ENCODE data around the gene IQCE.

DNA sequence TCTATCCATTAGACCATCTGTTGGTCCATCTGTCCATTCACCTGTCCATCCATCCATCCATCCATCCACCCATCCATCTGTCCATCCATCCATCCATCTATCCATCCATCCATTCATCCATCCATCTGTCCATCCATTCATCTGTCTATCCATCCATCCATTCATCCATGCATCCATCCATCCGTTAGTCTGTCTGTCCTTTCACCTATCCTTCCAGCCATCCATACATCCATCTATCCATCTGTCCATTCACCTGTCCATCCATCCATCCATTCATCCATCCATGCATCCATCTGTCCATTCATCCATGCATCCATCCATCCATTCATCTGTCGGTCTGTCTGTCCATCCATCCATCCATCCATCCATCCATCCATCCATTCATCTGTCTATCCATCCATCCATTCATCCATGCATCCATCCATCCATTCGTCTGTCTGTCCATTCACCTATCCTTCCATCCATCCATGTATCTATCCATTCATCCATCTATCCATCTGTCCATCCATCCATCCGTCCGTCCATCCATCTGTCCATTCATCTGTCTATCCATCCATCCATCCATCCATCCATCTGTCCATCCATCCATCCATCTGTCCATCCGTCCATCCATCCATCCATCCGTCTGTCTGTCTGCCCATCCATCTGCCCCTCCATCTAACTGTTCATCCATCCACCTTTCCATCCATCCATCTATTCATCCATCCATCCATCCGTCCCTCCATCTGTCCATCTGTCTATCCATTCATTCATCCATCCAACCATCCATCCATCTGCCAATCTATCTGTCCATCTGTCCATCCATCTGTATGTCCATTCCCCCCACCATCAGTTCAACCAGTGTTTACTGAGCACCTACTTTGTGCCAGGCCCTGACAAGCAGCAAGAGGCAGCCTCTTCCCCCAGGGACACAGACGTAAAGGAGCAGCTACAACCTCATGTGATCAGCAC, 44.0 kb upstream of the IQCE start:
- TF ChIP-seq CTCF (IDR thresholded peaks at IDR 0.05; ENCODE audit: low read length) = no peak
- TF ChIP-seq EZH2 (optimal IDR thresholded peaks at IDR 0.05; ENCODE audit: low read depth, low read length) = no peak

All from MM.1S (cell line).